ENCODE data around the gene WDTC1.

DNA sequence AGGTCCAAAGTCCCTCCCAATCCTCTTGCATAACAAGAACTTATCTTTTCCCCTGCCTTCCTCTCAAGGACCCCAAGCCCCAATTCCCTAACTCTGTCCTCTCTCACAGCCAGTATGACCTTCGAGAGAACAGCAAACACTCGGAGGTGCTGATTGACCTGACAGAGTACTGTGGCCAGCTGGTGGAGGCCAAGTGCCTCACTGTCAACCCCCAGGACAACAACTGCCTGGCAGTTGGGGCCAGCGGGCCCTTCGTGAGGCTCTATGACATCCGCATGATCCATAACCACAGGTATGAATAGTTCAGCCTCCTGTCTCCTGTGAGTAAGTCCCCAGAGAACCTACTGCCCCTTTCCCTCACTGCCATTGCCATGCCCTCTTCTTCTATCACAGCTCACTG, 57.7 kb downstream of the WDTC1 start:
- no peak for TF ChIP-seq CTCF (IDR thresholded peaks at IDR 0.05)
- TF ChIP-seq POLR2A (IDR thresholded peaks at IDR 0.05) = no peak

Data from body of pancreas (tissue), 4 donors.